Measurements from ENCODE around the gene ZNF556.
A peak's percentile ranks its signal among the peaks of the same experiment; 100 is the strongest.

ZNF556 gene

GRCh38 chr19:2867025-2867991, at the start of gene ZNF556:
ZNF556 (plus strand) TSS chr19:2867335; CDS start chr19:2867422, 87 bp downstream.
- DNase-seq = no peak

- peak; percentile 100 for DNase-seq
Observed at GRCh38 chr19:2819540-2820111, 47.5 kb upstream of the ZNF556 start, which contains the start of gene ZNF554. ZNF554 (plus strand) TSS chr19:2819868; CDS start chr19:2820072, 204 bp downstream.

- DNase-seq = no peak
Observed at GRCh38 chr19:2820112-2820702, 46.9 kb upstream of the ZNF556 start.

GRCh38 chr19:2822846-2823245, 44.3 kb upstream of the ZNF556 start:
- no peak for DNase-seq

- DNase-seq = no peak
Observed at GRCh38 chr19:2823646-2824045, 43.5 kb upstream of the ZNF556 start.

- DNase-seq = no peak
Observed at GRCh38 chr19:2824129-2824528, 43.0 kb upstream of the ZNF556 start.

- DNase-seq = no peak
Observed at GRCh38 chr19:2827022-2827421, 40.1 kb upstream of the ZNF556 start.

- no peak for DNase-seq
Observed at GRCh38 chr19:2827840-2828489, 39.2 kb upstream of the ZNF556 start.

- no peak for DNase-seq
Observed at GRCh38 chr19:2834294-2834871, 32.8 kb upstream of the ZNF556 start.

GRCh38 chr19:2837430-2837829, 29.7 kb upstream of the ZNF556 start:
- no peak for DNase-seq

GRCh38 chr19:2840794-2841791, 26.0 kb upstream of the ZNF556 start, which contains the start of gene ZNF555:
ZNF555 (plus strand) TSS chr19:2841475; CDS start chr19:2841573, 98 bp downstream.
- DNase-seq = peak; percentile 99

GRCh38 chr19:2841855-2842574, 25.1 kb upstream of the ZNF556 start:
- DNase-seq = peak; percentile 13

- no peak for DNase-seq
Observed at GRCh38 chr19:2845107-2845506, 22.0 kb upstream of the ZNF556 start.

- no peak for DNase-seq
Observed at GRCh38 chr19:2846180-2846894, 20.8 kb upstream of the ZNF556 start.

GRCh38 chr19:2847507-2847906, 19.6 kb upstream of the ZNF556 start:
- no peak for DNase-seq

- no peak for DNase-seq
Observed at GRCh38 chr19:2848616-2849015, 18.5 kb upstream of the ZNF556 start.

GRCh38 chr19:2850256-2850925, 16.7 kb upstream of the ZNF556 start:
- DNase-seq = peak; percentile 6

GRCh38 chr19:2852598-2852997, 14.5 kb upstream of the ZNF556 start:
- DNase-seq = no peak

GRCh38 chr19:2853015-2853606, 14.0 kb upstream of the ZNF556 start:
- DNase-seq = no peak
